Breast epithelium (tissue), 3 donors: ENCODE measurements around the gene GSTM2.

Source experiments
- CTCF ChIP-seq, 3 donors: fragments of 450-650 bp; IDR thresholded peaks; one replicate each; pipeline ENCODE4 v1.5.1; 2016 to 2017; ENCODE audit warnings: antibody characterized with exemption in 3 of 3, mild to moderate bottlenecking in 3 of 3, moderate library complexity in 3 of 3
- POLR2AphosphoS5 ChIP-seq, 3 donors: sonication (generic); formaldehyde crosslinking; IDR thresholded peaks; one replicate each; pipeline ENCODE4 v1.6.1; 2017; ENCODE audit warnings: antibody characterized with exemption in 3 of 3

GRCh38 chr1:109719337-109719837 lies 51.5 kb downstream of the GSTM2 start:
- TF ChIP-seq CTCF (IDR thresholded peaks at IDR 0.05), result no peak
- no peak for TF ChIP-seq POLR2AphosphoS5 (IDR thresholded peaks at IDR 0.05)
